Effector CD4-positive, alpha-beta T cell (primary cell): ENCODE results near the gene MAP3K6.

Experiments
- DNase-seq: peaks from one replicate; pipeline ENCODE4 v3.0.0-alpha.2; 2020

Gene MAP3K6

GRCh38 chr1:27374362-27375086 is 7.8 kb upstream of the MAP3K6 start, which contains the start of gene FCN3:
FCN3 (minus strand) TSS chr1:27374824; CDS start chr1:27374818, 6 bp downstream.
- DNase-seq, result no peak

DNA sequence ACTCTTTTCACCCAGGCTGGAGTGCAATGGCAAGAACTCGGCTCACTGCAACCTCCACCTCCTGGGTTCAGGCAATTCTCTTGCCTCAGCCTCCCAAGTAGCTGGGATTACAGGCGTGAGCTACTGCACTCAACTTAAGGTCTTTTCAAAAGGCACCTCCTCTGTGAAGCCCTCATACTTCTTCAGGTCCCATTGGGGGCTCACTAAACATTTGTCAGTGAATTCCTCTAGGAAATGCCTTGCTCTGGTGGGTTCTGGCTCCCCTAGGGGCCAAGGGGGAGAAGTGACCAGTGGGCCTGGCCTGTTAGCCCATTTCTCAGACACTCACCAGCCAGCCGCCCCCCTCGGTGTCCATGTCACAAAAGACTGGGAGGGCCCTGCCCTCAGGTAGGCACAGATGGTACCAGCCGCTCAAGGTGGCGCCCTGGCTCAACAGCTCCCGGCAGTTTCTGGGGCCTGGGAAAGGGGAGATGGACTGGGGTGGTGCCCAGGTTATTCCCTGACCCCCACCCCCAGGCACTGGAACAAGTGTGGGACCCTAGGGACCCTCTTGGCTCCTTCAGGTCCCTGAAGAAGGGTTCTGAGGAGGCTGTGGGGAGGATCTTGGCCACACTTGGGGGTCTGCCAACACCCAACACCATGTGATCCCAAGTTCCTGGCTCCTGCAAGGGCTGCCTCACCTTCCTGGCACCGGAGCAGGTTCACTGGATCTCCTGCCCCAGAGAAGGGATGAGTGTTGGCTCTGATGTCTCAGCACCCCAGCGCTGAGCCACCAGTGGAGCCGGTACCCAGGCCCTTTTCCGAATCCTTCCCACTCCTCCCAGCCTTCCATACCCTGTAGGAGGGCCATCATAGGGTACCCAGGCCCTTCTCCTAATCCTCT is 6.3 kb upstream of the MAP3K6 start:
- DNase-seq, result no peak

DNA sequence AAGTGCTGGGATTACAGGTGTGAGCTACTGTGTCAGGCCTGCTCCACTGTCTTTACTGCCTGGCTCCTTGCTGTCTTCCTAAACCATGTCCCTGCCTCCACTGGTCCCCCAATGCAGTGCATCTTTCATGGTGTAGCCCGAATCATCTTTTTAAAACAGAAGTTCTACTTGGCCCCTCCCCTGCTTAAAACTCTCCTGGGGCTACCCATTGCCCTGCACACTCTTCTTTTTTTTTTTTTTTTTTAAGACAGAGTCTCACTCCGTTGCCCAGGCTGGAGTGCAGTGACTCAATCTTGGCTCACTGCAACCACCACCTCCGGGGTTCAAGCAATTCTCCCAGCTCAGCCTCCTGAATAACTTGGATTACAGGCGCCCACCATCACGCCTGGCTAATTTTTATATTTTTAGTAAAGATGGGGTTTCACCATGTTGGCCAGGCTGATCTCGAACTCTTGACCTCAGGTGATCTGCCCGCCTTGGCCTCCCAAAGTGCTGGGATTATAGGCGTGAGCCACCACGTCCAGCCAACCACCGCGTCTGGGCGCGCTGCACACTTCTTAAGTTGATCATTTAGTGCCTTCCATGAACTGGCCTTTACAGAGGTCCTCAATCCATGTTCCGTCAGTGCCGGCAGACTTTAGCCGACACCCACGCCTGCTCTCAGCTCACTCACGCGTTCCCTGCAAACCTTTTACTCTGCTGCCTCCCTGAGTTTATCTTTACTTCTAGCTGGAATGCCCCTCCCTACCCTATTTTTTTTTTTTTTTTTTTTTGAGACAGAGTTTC is 5.5 kb upstream of the MAP3K6 start:
- DNase-seq, result no peak

DNA sequence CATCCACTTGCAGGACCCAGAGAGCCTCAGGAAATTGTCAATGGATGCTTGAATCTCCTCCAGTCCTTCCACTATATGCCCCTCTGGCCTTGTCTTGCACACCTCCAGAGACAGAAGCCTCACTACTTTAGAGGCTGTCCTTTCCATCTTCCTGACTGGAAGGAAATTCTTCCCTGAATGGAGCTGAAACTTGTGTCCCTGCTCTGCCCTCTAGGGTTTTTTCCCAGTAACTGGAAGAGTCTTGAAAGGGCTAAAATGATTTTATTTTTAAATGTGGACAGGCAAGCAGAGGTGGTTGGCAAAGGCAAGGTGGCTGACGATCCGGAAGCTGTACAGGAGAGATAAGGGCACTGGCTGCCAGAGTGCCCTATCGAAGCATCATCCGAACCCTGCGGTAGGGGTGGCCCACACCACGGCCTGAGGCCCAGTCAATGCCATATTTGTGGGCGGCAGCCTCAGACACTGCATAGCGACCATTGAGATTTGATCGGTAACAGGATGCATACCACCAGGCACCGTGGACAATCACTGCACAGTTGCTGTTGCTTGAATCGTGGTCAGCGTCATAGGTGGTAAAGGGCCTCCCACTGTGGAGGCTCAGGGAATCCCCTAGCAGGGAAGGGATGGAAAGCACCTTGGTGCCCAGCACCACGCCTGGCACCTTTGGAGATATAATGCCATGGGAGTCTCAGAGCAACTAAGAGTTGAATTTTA is 2.3 kb upstream of the MAP3K6 start:
- DNase-seq, result no peak

GRCh38 chr1:27367160-27367650 is 444 bp upstream of the MAP3K6 start:
- DNase-seq, result no peak

DNA sequence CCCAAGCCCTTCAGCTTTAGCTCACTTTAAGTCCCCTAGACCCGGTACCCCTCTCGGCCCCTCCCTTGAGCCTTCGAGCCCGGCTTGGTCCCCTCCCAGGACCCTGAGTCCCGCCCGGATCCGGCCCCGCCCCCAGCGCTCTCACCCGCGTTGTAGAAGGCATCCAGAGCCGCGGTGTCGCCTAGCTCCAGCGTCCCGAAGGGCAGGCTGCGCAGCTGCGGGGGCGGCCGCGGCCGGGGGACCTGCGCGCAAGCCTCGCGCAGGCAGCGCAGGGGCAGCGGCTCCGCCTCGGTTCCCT is 699 bp downstream of the MAP3K6 start:
- peak; percentile 62 for DNase-seq

GRCh38 chr1:27365372-27366112 is 1.2 kb downstream of the MAP3K6 start:
- peak; percentile 65 for DNase-seq

GRCh38 chr1:27364696-27365371 is 1.9 kb downstream of the MAP3K6 start:
- DNase-seq, result no peak

DNA sequence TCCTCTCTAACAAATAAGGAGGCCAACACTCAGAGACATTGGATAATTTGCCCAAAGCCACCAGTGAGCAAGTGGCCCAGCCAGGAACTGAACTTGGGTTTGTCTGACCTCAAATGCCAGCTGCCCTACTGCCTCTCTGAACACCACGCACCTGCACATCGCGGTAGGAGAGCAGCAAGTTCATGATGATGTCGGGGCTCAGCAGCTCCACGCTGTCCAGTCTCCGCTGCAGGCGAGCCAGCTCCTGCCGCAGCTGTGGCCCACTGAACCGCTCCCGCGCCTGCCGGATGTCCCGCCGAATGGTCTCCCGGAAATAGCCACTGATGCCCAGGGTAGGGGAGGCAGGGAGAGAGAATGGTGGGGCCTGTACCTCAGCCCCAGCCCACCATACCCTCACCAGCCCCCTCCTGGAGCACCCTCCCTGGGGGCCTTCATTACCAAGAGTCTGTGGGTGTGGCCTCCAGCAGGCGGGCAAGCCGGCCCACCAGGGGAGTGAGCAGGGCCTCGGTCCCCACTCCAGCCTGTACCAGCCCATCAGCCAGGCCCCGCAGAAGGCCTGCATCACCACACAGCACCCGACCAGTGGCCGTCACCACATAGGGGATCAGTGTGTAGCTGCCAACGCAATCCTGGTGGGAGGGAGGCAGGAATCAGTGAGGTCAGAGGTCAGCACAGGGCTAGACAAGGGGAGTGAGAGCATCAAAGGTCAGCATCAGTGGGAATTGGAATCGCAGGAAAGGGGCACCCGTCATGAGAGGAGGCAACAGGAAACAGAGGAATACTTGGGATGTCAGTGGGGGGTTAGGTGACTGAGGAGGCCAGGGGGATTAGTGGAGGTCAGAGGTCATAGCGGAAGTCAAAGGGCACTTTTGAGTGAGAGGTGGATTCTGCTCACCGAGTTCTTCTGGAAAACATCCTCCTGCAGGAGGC is 2.7 kb downstream of the MAP3K6 start:
- DNase-seq, result no peak

GRCh38 chr1:27361553-27361952 is 5.2 kb downstream of the MAP3K6 start:
- DNase-seq, result no peak

DNA sequence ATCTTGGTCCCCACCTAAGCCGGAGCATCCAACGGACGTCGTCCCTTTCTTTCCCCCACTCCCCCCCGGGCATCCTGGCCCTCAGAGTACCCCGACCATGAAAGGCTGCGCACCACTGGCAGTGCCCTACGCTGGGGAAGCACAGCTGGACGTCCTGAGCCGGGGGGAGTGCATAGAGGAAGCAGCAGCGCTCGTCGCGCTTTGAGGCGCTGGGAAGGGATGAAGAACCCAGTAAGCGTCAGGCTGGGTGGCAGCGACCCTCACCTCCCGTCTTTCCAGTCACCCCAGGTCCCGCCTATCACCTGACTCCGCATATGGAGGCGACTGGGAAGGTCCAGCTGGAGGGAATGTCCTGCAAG is 5.7 kb downstream of the MAP3K6 start:
- DNase-seq, result no peak

GRCh38 chr1:27360159-27361043 is 6.4 kb downstream of the MAP3K6 start:
- peak; percentile 52 for DNase-seq

DNA sequence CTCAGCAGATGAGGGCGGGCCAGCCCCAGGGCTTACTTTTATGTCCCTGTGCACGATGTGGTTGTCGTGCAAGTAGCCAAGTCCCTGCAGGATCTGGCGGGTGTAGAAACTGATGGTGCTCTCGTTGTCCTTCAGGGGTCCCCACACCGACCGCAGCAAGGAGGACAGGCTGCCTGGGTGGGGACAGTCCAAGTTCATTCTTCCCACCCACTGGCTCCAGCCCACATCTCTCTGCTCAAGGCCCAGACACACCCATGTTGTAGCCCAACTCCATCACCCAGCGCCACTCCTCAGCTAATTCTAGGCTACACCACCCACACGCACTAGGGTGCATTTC is 7.0 kb downstream of the MAP3K6 start:
- no peak for DNase-seq

- DNase-seq, result no peak
These were observed 7.8 kb downstream of the MAP3K6 start for GRCh38 chr1:27358928-27359313.

DNA sequence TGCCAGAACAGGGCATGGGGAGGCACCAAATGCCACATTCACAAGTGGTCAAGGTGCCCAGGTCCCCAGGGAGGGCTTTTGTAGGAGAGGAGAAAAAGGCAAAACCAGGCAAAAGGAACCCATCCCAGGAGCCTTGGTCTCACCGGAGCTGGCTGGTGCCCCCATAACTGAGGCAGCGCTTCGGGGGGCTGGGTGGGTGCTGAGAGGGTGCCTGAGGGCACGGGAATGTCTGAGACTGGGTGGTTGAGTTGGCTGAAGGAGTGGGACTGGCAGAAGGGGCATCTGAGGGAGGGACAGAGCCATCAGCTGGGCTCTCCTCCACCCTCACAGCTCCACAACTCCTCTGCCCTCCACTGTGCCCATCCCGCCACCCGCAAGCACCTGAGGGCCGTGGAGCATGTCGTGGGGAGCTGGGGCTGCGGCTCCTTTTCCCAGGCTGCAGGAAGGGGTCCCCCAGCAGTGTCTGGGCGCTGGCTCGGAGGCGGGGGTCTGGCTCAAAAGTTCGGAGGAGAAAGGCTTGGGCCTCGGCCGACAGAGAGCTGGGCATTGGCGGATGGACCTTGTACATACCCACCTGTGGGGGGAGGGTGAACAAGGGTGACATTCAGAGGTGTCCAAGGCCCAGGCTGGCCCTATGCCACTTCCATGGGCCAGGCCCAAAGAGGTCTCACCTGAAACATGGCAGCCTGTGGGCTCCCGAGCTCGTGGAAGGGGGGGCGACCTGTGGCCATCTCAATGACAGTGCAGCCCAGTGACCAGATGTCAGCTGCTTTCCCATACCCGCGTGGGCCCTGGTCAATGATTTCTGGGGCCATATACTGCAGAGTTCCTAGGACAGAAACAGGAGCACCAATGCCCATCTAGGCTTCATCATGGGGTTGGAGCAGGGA is 8.5 kb downstream of the MAP3K6 start:
- DNase-seq, result no peak

- DNase-seq, result peak; percentile 75
These were observed 9.3 kb downstream of the MAP3K6 start for GRCh38 chr1:27357281-27358037.

GRCh38 chr1:27356619-27357280 is 10.0 kb downstream of the MAP3K6 start:
- peak; percentile 17 for DNase-seq
